ENCODE results near the gene EXT2. TPM values are rescaled to one million over a fixed set of nuclear protein-coding genes. Genes with fewer than 3 reads are reported as not detected.

Gene EXT2
- total RNA-seq, 1 experiment from 2014 or later: 74.9 TPM

- in situ Hi-C loops (cut with HindIII; ENCODE audit: low sequenced_read_pairs): loop anchor here (25.0 kb wide), 2 partner anchors 142 to 417 kb away; no protein-coding TSS in a partner anchor
- DNase-seq (ENCODE audit: low spot score): peak; percentile 43
Observed at GRCh38 chr11:44120169-44120568, 24.7 kb downstream of the EXT2 start.

- no peak for DNase-seq (ENCODE audit: low spot score)
- in situ Hi-C loops (cut with HindIII; ENCODE audit: low sequenced_read_pairs): no loop called here
Observed at GRCh38 chr11:44125598-44125997, 30.1 kb downstream of the EXT2 start.

DNA sequence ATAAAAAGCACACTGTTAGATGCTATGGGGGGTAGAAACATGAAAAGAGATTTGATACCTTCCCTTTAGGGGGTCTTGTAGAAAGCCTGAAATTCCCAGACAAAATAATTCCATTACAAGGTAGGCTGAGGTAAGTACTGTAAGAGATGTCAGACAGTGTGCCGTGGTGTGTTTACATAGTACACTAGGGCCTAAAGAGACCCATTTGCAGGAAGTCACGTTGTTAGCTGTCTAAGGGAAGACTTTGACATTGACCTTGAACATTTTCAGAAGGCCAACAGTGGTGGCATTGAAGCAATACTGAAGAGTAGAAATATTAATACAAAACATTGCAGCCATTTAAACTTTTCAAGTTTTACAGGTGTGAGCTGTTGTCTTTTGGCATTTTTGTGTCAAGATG is 30.8 kb downstream of the EXT2 start:
- in situ Hi-C loops (cut with HindIII; ENCODE audit: low sequenced_read_pairs): no loop called here
- no peak for DNase-seq (ENCODE audit: low spot score)

DNA sequence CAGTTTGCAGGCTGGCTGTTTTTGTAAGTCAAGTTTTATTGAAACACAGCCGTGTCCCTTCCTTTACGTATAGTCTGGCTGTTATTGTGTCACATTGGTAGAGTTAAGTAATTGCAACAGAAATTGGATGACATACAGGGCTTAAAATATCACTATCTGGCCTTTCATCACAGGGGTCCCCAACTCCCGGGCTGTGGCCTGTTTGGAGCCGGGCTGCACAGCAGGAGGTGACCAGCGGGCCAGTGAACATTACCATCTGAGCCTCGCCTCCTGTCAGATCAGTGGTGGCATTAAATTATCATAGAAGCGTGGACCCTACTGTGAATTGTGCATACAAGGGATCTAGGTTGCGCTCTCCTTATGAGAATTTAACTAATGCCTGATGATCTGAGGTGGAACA is 31.7 kb downstream of the EXT2 start:
- in situ Hi-C loops (cut with HindIII; ENCODE audit: low sequenced_read_pairs): no loop called here
- DNase-seq (ENCODE audit: low spot score): peak; percentile 18

DNA sequence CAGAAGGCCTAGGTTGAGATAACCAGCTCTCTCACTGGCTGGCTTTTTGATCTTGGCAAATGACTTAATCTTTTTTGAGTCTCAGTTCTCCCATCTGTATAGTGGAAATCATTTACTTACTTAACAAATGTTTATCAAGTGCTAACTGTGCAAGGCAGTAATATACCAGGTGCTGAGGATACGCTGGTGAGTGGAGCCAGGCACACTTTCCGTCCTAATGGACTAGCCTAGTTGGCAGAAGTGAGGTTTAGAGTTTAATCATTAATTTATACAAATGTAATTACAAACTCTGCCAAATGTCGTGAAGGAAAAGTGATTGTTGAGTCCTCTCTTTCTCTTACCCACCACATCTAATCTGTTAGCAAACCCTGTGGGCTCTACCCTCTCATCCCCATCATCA is 33.3 kb downstream of the EXT2 start:
- in situ Hi-C loops (cut with HindIII; ENCODE audit: low sequenced_read_pairs): no loop called here
- DNase-seq (ENCODE audit: low spot score): no peak

DNA sequence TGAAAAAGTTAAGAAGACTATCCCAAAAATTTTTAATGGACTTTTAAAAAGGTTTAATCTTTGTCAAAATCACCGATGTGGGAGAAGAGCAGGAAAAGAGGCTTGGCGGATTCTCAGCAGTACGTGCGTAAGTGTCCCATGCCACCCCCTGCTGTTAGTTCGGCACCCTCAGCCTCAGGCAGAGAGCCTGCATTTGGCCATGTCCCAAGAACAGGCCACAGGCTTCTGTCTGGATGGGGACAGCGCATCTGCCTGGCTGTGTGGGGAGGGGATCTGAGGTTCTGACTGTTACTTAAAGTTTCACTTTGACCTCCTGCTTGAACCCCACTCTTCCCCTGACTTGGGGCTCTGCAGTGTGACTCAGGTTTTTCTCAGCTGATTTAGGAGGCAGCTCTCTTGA is 35.3 kb downstream of the EXT2 start:
- in situ Hi-C loops (cut with HindIII; ENCODE audit: low sequenced_read_pairs): no loop called here
- no peak for DNase-seq (ENCODE audit: low spot score)

GRCh38 chr11:44133335-44133946 is 38.0 kb downstream of the EXT2 start:
- in situ Hi-C loops (cut with HindIII; ENCODE audit: low sequenced_read_pairs): no loop called here

DNA sequence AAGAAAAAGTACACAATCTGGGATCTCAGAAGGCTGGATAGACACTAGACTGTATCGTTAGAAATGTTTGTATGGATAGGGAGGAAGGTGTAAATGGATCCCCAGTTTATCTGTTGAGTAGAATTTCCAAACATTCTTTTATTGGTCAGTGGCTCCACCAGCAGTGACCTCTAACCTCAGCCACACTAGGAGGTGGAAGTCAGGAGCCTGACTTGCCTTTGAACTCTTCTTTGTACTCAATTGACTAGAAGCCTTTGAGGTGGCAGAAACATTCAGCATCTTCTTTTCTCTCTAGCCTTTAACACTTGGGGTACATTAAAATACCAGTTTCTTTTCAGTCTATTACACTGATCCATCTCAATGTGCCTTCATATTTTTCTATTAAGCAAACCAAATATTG is 39.1 kb downstream of the EXT2 start:
- DNase-seq (ENCODE audit: low spot score): no peak
- in situ Hi-C loops (cut with HindIII; ENCODE audit: low sequenced_read_pairs): no loop called here

More at GRCh38 chr11:44133335-44133946, 38.0 kb downstream of the EXT2 start:
- peak; percentile 50 for DNase-seq (ENCODE audit: low spot score)

- no peak for DNase-seq (ENCODE audit: low spot score)
- in situ Hi-C loops (cut with HindIII; ENCODE audit: low sequenced_read_pairs): no loop called here
Observed at GRCh38 chr11:44136176-44136945, 40.9 kb downstream of the EXT2 start.

DNA sequence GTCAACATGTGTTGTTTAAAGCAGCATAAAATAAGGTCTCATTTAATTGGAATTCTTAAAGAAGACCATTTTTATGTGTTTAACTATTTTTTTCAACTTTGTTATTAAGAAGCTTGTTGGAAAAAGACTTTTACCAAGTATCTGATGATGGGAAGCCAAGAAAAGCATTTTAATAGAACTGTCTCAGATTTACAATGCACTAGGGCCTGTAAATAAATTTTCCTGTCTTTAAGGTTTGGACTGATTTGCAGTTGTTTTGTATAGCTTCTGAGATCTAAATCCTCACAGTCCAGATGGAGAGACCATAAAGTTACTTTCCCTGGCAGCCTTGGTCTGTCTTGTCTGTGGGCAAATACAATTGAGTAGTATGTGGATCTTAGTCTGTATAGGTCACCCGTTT is 41.6 kb downstream of the EXT2 start:
- DNase-seq (ENCODE audit: low spot score): no peak
- in situ Hi-C loops (cut with HindIII; ENCODE audit: low sequenced_read_pairs): no loop called here

GRCh38 chr11:44138286-44138685 is 42.8 kb downstream of the EXT2 start:
- DNase-seq (ENCODE audit: low spot score): no peak
- in situ Hi-C loops (cut with HindIII; ENCODE audit: low sequenced_read_pairs): no loop called here

GRCh38 chr11:44138980-44139379 is 43.5 kb downstream of the EXT2 start:
- in situ Hi-C loops (cut with HindIII; ENCODE audit: low sequenced_read_pairs): no loop called here
- no peak for DNase-seq (ENCODE audit: low spot score)

DNA sequence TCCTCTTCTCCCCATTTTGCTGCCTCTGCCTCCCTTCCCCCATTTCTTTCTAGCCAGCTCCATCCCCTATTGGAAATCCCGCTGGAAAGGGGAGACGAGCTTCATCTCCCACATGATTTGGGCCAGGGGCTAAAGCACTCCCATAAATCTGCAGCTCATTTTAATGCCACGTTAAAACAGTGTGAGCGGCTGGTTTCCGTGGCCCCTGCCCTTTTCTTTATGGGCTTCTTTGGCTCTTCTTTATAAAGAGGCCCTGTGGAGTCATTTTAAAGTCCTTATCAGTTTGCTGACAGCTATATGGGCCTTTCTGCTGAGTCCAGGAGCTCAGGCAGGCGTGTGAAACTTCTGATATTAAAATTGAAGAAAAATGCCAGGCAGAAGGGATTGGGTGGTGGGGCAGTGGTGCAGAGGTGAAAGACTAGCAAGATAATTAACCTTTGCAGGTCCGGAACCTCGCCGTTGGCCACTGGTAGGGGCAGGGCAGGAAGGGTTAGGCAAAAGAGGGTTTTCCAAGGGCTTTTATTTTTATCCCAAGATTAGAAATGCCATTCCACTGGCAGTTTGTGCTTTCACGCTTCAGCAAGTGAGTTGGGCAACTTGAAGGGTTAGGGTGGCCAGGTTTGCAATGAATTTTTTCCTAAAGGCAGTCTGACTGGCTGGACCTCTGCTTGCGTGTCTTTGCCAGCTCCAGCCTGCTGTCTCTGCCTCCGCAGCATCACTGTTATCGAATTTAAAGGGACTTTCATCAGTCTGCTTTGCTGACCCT is 44.3 kb downstream of the EXT2 start:
- in situ Hi-C loops (cut with HindIII; ENCODE audit: low sequenced_read_pairs): no loop called here
- peak; percentile 72 for DNase-seq (ENCODE audit: low spot score)

GRCh38 chr11:44140372-44140771 is 44.9 kb downstream of the EXT2 start:
- DNase-seq (ENCODE audit: low spot score): peak; percentile 37
- in situ Hi-C loops (cut with HindIII; ENCODE audit: low sequenced_read_pairs): no loop called here

DNA sequence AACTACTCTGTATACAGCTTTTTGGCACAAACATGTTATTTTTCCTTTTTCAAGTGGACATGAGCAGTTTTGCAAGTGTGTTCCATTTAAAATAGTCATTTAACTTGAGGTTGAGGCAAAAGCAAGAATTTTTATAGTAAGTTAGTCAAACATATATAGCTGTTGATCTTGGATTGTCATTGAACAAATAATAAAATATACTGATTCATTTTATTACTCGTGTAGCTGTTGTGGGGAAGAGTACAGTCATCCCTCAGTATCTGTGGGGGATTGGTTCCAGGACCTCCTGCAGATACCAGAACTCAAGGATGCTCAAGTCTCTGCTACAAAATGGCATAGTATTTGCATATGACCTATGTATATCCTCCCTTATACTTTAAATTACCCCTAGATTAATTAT is 45.3 kb downstream of the EXT2 start:
- in situ Hi-C loops (cut with HindIII; ENCODE audit: low sequenced_read_pairs): no loop called here
- DNase-seq (ENCODE audit: low spot score): no peak

GRCh38 chr11:44143987-44144909 is 48.8 kb downstream of the EXT2 start:
- no peak for DNase-seq (ENCODE audit: low spot score)
- in situ Hi-C loops (cut with HindIII; ENCODE audit: low sequenced_read_pairs): no loop called here

- no peak for DNase-seq (ENCODE audit: low spot score)
- in situ Hi-C loops (cut with HindIII; ENCODE audit: low sequenced_read_pairs): no loop called here
Observed at GRCh38 chr11:44145011-44145775, 49.7 kb downstream of the EXT2 start.

GRCh38 chr11:44146931-44147330 is 51.5 kb downstream of the EXT2 start:
- DNase-seq (ENCODE audit: low spot score): no peak
- in situ Hi-C loops (cut with HindIII; ENCODE audit: low sequenced_read_pairs): no loop called here
